H1 (cell line): ENCODE data around the gene MRPL50. TPM values are rescaled to one million over a fixed set of nuclear protein-coding genes. Genes with fewer than 3 reads are reported as not detected.

Experiments used
- CTCF ChIA-PET: fragments of 300-600 bp; sonication (Branson Sonifier 250); formaldehyde crosslinking; loops from one replicate; lab custom pipeline; 2021; ENCODE audit not compliant: partially characterized antibody; lab: Charles Lee
- POLR2A ChIA-PET: fragments of 300-600 bp; sonication (Branson Sonifier 250); formaldehyde crosslinking; loops from one replicate; lab custom pipeline; 2021; ENCODE audit warnings: inconsistent platforms; ENCODE audit not compliant: partially characterized antibody; lab: Charles Lee
- DNase-seq, 2 experiments: peaks; one replicate each; pipeline versions ENCODE4 v3.0.0 to v3.0.0-alpha.2; 2010 to 2022; ENCODE audit warnings: low spot score in 2 of 2, low read depth in 1 of 2, mixed read lengths in 1 of 2
- FAIRE-seq: peaks from 2 replicates; lab custom pipeline; 2011; peaks lifted over from hg19 to GRCh38; lab: Jason Lieb, UNC
- H2AFZ ChIP-seq: 2 replicates; pipeline ENCODE4 v1.8.1; 2012; ENCODE audit warnings: low read length, inconsistent platforms
- H2AK5ac ChIP-seq: 2 replicates; pipeline ENCODE4 v1.6.1; 2013; ENCODE audit warnings: low read depth, low read length
- H2BK120ac ChIP-seq: replicated peaks from 2 replicates; pipeline ENCODE3; 2013; ENCODE audit warnings: low read depth, low read length, inconsistent platforms
- H2BK12ac ChIP-seq: 2 replicates; pipeline ENCODE4 v1.6.1; 2013; ENCODE audit warnings: low read depth, low read length
- H2BK15ac ChIP-seq: 2 replicates; pipeline ENCODE4 v1.6.1; 2013; ENCODE audit warnings: low read length
- H2BK20ac ChIP-seq: 2 replicates; pipeline ENCODE4 v1.6.1; 2013; ENCODE audit warnings: low read length
- H2BK5ac ChIP-seq: 2 replicates; pipeline ENCODE4 v1.6.1; 2013; ENCODE audit warnings: low read depth, low read length
- H3K14ac ChIP-seq: 2 replicates; pipeline ENCODE4 v1.6.1; 2013; ENCODE audit warnings: inconsistent platforms; ENCODE audit not compliant: insufficient read length
- H3K18ac ChIP-seq: 2 replicates; pipeline ENCODE4 v1.6.1; 2013; ENCODE audit warnings: low read length; ENCODE audit errors: extremely low read depth
- H3K23ac ChIP-seq: 2 replicates; pipeline ENCODE4 v1.6.1; 2013; ENCODE audit warnings: inconsistent platforms; ENCODE audit not compliant: insufficient read length
- H3K23me2 ChIP-seq: 2 replicates; pipeline ENCODE4 v1.6.1; 2013; ENCODE audit warnings: low read depth, low read length
- H3K27ac ChIP-seq: 2 replicates; pipeline ENCODE4 v1.6.1; 2011; ENCODE audit warnings: low read depth, low read length, inconsistent platforms
- H3K27me3 ChIP-seq, 4 experiments: replicated peaks in 1 of 4; 1 replicate in 1 of 4; 2 replicates in 3 of 4; pipeline versions ENCODE4 v1.6.1 to v1.8.1; 2011 to 2013; ENCODE audit warnings: low read length in 3 of 4, mild to moderate bottlenecking in 3 of 4, inconsistent platforms in 2 of 4, mixed read lengths in 2 of 4, moderate library complexity in 1 of 4; ENCODE audit not compliant: control insufficient read depth in 3 of 4, insufficient read depth in 3 of 4; ENCODE audit errors: extremely low read depth in 1 of 4
- H3K36me3 ChIP-seq, 4 experiments: 2 replicates each; pipeline versions ENCODE4 v1.6.1 to v1.8.1; 2011 to 2013; ENCODE audit warnings: mild to moderate bottlenecking in 4 of 4, low read length in 3 of 4, moderate library complexity in 2 of 4, control low read depth in 1 of 4, inconsistent platforms in 1 of 4; ENCODE audit not compliant: insufficient read depth in 4 of 4, control insufficient read depth in 2 of 4
- H3K4ac ChIP-seq: replicated peaks from 2 replicates; pipeline ENCODE3; 2013; ENCODE audit warnings: low read length, low read depth, mixed read lengths, inconsistent platforms; ENCODE audit not compliant: insufficient read length
- H3K4me1 ChIP-seq, 4 experiments: replicated peaks in 1 of 4; 1 replicate in 1 of 4; 2 replicates in 3 of 4; pipeline versions ENCODE4 v1.6.1 to v1.8.1; 2011 to 2013; ENCODE audit warnings: low read length in 3 of 4, inconsistent platforms in 2 of 4, mixed read lengths in 1 of 4; ENCODE audit not compliant: insufficient read depth in 4 of 4, control insufficient read depth in 3 of 4
- H3K4me2 ChIP-seq, 2 experiments: 2 replicates each; pipeline versions ENCODE4 v1.6.1 to v1.8.1; 2011 to 2013; ENCODE audit warnings: low read depth in 2 of 2, low read length in 2 of 2, control low read depth in 1 of 2, inconsistent platforms in 1 of 2, mild to moderate bottlenecking in 1 of 2; ENCODE audit not compliant: insufficient read depth in 1 of 2
- H3K4me3 ChIP-seq, 4 experiments: fragments of 200-600, 300-600 bp in 1 of 4; sonication (generic), shearing (Covaris generic), sonication (Bioruptor Twin) in 1 of 4; 2 replicates each; pipeline versions ENCODE4 v1.5.1 to v1.8.1; 2011 to 2016; ENCODE audit warnings: low read length in 4 of 4, low read depth in 3 of 4, control low read depth in 2 of 4, inconsistent platforms in 2 of 4, mild to moderate bottlenecking in 2 of 4, mixed read lengths in 1 of 4, moderate library complexity in 1 of 4; ENCODE audit not compliant: insufficient read depth in 2 of 4; ENCODE audit errors: extremely low read depth in 1 of 4
- H3K56ac ChIP-seq: replicated peaks from 2 replicates; pipeline ENCODE3; 2013; ENCODE audit warnings: low read depth, mild to moderate bottlenecking, mixed read lengths, low read length, inconsistent platforms; ENCODE audit not compliant: insufficient read length
- H3K79me1 ChIP-seq: 2 replicates; pipeline ENCODE4 v1.6.1; 2013; ENCODE audit warnings: low read depth, low read length, control low read depth
- H3K79me2 ChIP-seq, 2 experiments: 2 replicates each; pipeline versions ENCODE4 v1.6.1 to v1.8.1; 2012 to 2013; ENCODE audit warnings: low read length in 2 of 2, mild to moderate bottlenecking in 2 of 2, inconsistent platforms in 1 of 2; ENCODE audit not compliant: insufficient read depth in 2 of 2, control insufficient read depth in 1 of 2
- H3K9ac ChIP-seq, 4 experiments: replicated peaks in 1 of 4; 1 replicate in 1 of 4; 2 replicates in 3 of 4; pipeline versions ENCODE4 v1.6.1 to v1.8.1; 2011 to 2013; ENCODE audit warnings: low read depth in 3 of 4, low read length in 3 of 4, control low read depth in 2 of 4, mild to moderate bottlenecking in 2 of 4, moderate library complexity in 2 of 4, inconsistent platforms in 1 of 4; ENCODE audit errors: extremely low read depth in 1 of 4
- H3K9me3 ChIP-seq, 2 experiments: 2 replicates each; pipeline versions ENCODE4 v1.6.1 to v1.8.1; 2012 to 2013; ENCODE audit warnings: mild to moderate bottlenecking in 2 of 2, moderate library complexity in 2 of 2, control low read depth in 1 of 2, inconsistent platforms in 1 of 2, low read depth in 1 of 2, low read length in 1 of 2, mixed read lengths in 1 of 2; ENCODE audit not compliant: insufficient read depth in 2 of 2
- H4K20me1 ChIP-seq, 2 experiments: replicated peaks in 1 of 2; 2 replicates each; pipeline versions ENCODE3 to v1.8.1; 2011 to 2013; ENCODE audit warnings: inconsistent platforms in 2 of 2, low read length in 2 of 2, mild to moderate bottlenecking in 1 of 2; ENCODE audit not compliant: insufficient read depth in 2 of 2, control insufficient read depth in 1 of 2
- H4K5ac ChIP-seq: 2 replicates; pipeline ENCODE4 v1.6.1; 2013; ENCODE audit warnings: low read length, low read depth, mixed read lengths, inconsistent platforms; ENCODE audit not compliant: insufficient read length
- H4K8ac ChIP-seq: 2 replicates; pipeline ENCODE4 v1.8.0; 2013; ENCODE audit warnings: mild to moderate bottlenecking, moderate library complexity, low read length, inconsistent platforms; ENCODE audit not compliant: insufficient read depth; ENCODE audit errors: extremely low read depth
- H4K91ac ChIP-seq: replicated peaks from 2 replicates; pipeline ENCODE3; 2013; ENCODE audit warnings: low read length, mixed read lengths, inconsistent platforms; ENCODE audit not compliant: insufficient read length
- SP1 ChIP-seq: IDR thresholded peaks from 2 replicates; pipeline ENCODE4 v1.6.1; 2011; ENCODE audit warnings: low read depth, low read length
- TEAD4 ChIP-seq: IDR thresholded peaks from 2 replicates; pipeline ENCODE4 v1.6.1; 2012; ENCODE audit warnings: low read depth, low read length, inconsistent platforms, mixed read lengths
- WGBS, 2 experiments: shearing (Covaris generic) in 1 of 2; methylation state at CpG; one replicate each; pipeline versions ENCODE4 v1.1.6 to v1.1.7; 2013 to 2015; ENCODE audit warnings: low lambda C conversion rate in 2 of 2, mixed read lengths in 2 of 2, inconsistent platforms in 1 of 2, low coverage in 1 of 2, missing lambda C conversion rate in 1 of 2; ENCODE audit not compliant: insufficient replicate concordance in 2 of 2, insufficient coverage in 1 of 2, insufficient read length in 1 of 2; ENCODE audit errors: extremely low coverage in 1 of 2, missing lambda C conversion rate in 1 of 2; 5-methylcytosine and 5-hydroxymethylcytosine counted together
- polyA plus RNA-seq, 7 experiments: library from polyadenylated mRNA; depleted of rRNA in 3 of 7; stranded (reverse) in 5 of 7; unstranded in 2 of 7; fragments of >200 nt in 5 of 7; fragments of 200-250 nt in 2 of 7; gene quantifications; 1 replicate in 5 of 7; 2 replicates in 1 of 7; 4 replicates in 1 of 7; pipeline versions ENCODE4 v1.2.1 to v1.2.3, GENCODE V29; 2011 to 2013; ENCODE audit warnings: missing spikeins in 2 of 7, mixed read lengths in 2 of 7
- total RNA-seq: library from RNA; stranded (reverse); fragmentation: NEBNext Ultra II Directional; extraction: Animal tissue kit (Norgen Biotek cat#: 25700); gene quantifications from 2 replicates; pipeline ENCODE4 v1.2.1, GENCODE V29; 2021

Gene MRPL50
- total and polyA plus RNA-seq, 2 of the 8 experiments (the other 6 are each of a cell fraction or from before 2014, with no cell fraction given), result 17.8 to 25.1 TPM

GRCh38 chr9:101442736-101443135, 44.3 kb upstream of the MRPL50 start:
- Histone ChIP-seq H3K9ac (no peak overlapping the region), H2BK15ac (no peak overlapping the region), H3K4ac (no peak overlapping the region), H2BK20ac (no peak overlapping the region), H2BK12ac (no peak overlapping the region), H3K23ac (no peak overlapping the region), H4K91ac (no peak overlapping the region), H3K9me3 (no peaks in the 10 kb centered on the region), H3K4me2 (no peak overlapping the region), H3K18ac (no peak overlapping the region), H4K5ac (no peak overlapping the region), H2BK120ac (no peak overlapping the region), H4K8ac (no peak overlapping the region), H3K36me3 (no peaks in the 10 kb centered on the region), H4K20me1 (no peaks in the 10 kb centered on the region), H3K79me2 (no peaks in the 10 kb centered on the region), H3K27me3 (no peaks in the 10 kb centered on the region), H2BK5ac (no peak overlapping the region), H2AK5ac (no peak overlapping the region), H2AFZ (no peak overlapping the region), H3K23me2 (no peaks in the 10 kb centered on the region; the same call in 1 of the 2 replicates), H3K4me1 (no peaks in the 10 kb centered on the region), H3K27ac (no peak overlapping the region), H3K79me1 (no peaks in the 10 kb centered on the region), H3K14ac (no peak overlapping the region), H3K4me3 (no peak overlapping the region), H3K56ac (no peak overlapping the region)
- CTCF ChIA-PET, result interaction anchor here (0.9 to 3.1 kb wide), 7 partner anchors 11 to 124 kb away, joined by 3 to 11 read pairs (median 4); no protein-coding TSS in a partner anchor
- DNase-seq (no peak), FAIRE-seq (no peak)
- POLR2A ChIA-PET, result no interaction called here
- TF ChIP-seq SP1 (no peak), TEAD4 (0 out of 2 replicates have a peak, but pooled peaks have one; percentile 20)
- 84% methylated on average over 3 of the region's 3 CpGs; no CpG with 5 or more reads in 1 of the 2 experiments for WGBS, 2 experiments
